Kidney epithelial cell (primary cell): ENCODE data around the gene NPLOC4. TPM values are rescaled to one million over a fixed set of nuclear protein-coding genes. Genes with fewer than 3 reads are reported as not detected.

Source experiments
- DNase-seq: peaks from one replicate; pipeline ENCODE4 v3.0.0-alpha.2; 2010; ENCODE audit warnings: low read depth
- H3K27me3 ChIP-seq: 2 replicates; pipeline ENCODE4 v1.6.0; 2011; ENCODE audit warnings: low read length; ENCODE audit not compliant: control insufficient read depth, insufficient read depth
- H3K36me3 ChIP-seq: 2 replicates; pipeline ENCODE4 v1.5.1; 2011; ENCODE audit warnings: low read length; ENCODE audit not compliant: control insufficient read depth, insufficient read depth
- H3K4me3 ChIP-seq: 2 replicates; pipeline ENCODE4 v1.5.1; 2011; ENCODE audit warnings: low read depth, mild to moderate bottlenecking, control low read depth, low read length
- total RNA-seq: library from RNA; depleted of rRNA; stranded (reverse); fragments of >200 nt; gene quantifications from 2 replicates; pipeline ENCODE4 v1.2.3, GENCODE V29; 2015
- TF ChIP-seq, protein P1 (sequence below): IDR thresholded peaks from 2 replicates; pipeline ENCODE4 v1.5.1; 2011; ENCODE audit warnings: mild to moderate bottlenecking, moderate library complexity, low read length, control low read depth, inconsistent platforms; ENCODE audit not compliant: insufficient read depth, poor library complexity, severe bottlenecking

Gene NPLOC4
- total RNA-seq, 1 donor from 2014 or later = 61.4 TPM

DNA sequence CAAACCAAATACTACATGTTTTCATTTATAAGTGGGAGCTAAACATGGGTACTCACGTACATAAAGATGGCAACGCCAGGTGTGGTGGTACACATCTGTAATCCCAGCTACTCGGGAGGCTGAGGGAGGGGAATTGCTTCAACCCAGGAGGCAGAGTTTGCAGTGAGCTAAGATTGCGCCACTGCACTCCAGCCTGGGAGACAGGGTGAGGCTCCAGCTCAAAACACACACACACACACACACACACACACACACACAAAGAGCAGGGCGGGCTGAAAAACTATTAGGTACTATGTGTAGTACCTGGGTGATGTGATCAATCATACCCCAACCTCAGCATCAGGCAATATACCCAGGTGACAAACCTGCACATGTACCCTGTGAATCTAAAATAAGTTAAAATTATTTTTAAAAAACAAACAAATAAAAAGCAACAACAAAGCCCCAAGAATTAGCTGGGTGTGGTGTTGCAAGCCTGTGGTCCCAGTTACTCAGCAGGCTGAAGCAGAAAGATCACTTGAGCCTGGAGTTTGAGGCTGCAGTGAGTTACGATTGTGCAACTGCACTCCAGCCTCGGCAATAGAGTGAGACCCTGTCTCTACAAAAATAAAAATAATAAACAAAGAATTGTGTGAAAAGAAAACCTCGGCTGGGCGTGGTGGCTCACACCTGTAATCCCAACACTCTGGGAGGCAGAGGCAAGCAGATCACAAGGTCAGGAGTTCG lies 72.9 kb downstream of the NPLOC4 start:
- TF ChIP-seq, protein P1, sequence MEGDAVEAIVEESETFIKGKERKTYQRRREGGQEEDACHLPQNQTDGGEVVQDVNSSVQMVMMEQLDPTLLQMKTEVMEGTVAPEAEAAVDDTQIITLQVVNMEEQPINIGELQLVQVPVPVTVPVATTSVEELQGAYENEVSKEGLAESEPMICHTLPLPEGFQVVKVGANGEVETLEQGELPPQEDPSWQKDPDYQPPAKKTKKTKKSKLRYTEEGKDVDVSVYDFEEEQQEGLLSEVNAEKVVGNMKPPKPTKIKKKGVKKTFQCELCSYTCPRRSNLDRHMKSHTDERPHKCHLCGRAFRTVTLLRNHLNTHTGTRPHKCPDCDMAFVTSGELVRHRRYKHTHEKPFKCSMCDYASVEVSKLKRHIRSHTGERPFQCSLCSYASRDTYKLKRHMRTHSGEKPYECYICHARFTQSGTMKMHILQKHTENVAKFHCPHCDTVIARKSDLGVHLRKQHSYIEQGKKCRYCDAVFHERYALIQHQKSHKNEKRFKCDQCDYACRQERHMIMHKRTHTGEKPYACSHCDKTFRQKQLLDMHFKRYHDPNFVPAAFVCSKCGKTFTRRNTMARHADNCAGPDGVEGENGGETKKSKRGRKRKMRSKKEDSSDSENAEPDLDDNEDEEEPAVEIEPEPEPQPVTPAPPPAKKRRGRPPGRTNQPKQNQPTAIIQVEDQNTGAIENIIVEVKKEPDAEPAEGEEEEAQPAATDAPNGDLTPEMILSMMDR = no peak
- no peak for DNase-seq
- Histone ChIP-seq H3K4me3 (no peak overlapping the region), H3K36me3 (peaks cover 2% of the 10 kb centered on the region), H3K27me3 (no peaks in the 10 kb centered on the region)

DNA sequence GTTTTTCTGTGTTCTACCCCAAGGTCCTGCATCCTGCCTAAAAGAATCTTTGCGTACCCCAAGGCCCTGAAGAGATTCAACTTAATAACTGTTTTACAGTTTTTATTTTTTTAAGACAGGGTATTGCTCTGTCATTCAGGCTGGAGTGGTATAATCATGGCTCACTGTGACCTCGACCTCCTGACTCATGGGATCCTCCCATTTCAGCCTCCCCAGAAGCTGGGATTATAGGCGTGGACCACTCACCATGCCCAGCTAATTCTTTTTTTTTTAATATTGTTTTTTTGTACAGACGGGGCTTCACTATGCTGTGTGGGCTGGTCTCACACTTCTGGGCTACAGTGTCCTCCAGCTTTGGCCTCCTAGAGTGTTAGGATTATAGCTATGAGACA lies 75.4 kb downstream of the NPLOC4 start:
- no peak overlapping the region for H3K4me3 ChIP-seq
- no peak for DNase-seq
- TF ChIP-seq, protein P1 = no peak
- H3K27me3 ChIP-seq = no peaks in the 10 kb centered on the region
- peaks cover 5% of the 10 kb centered on the region for H3K36me3 ChIP-seq

DNA sequence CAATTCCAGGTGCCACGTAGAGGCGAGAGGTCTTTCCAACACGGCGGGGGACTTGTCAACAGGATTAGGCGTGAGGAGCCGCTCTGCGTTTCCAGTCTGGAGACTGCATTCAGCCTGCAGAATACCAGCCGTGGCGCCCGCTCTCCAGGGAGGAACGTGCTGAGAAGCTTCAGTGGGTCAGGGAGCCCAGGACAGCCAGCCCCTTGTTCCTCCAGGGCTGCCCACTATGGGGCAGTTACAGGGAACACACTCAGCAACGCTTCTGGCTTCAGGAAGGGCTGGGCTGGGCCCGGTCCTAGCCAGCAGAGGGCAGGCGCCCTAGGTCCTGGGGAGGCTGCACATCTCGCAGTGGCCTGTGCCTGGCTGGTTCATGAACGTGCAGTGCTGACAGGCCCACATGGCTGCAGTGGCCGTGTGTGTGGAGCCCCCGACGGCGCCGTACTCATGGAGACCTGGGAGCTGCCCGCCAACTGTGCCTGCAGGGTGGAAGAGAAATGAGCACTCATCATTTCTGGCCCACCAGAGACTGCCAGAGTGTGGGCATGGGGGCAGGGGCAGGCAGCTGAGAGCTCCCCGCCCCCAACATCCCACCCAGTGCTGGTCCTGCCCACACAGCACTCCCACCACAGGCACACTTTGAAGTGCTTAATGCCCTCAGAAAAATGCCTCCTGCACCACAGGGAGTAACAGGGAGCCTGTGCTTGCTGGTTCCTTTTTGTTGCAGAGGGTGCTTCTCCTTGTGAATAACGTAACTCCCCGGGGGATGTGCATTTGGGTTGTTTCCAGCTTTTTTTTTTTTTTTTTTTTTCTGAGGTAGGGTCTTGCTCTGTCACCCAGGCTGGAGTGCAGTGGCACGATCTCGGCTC lies 77.7 kb downstream of the NPLOC4 start:
- TF ChIP-seq, protein P1 = peak; percentile 22
- Histone ChIP-seq H3K27me3 (no peaks in the 10 kb centered on the region), H3K4me3 (no peak overlapping the region), H3K36me3 (peaks cover 3% of the 10 kb centered on the region)
- no peak for DNase-seq

DNA sequence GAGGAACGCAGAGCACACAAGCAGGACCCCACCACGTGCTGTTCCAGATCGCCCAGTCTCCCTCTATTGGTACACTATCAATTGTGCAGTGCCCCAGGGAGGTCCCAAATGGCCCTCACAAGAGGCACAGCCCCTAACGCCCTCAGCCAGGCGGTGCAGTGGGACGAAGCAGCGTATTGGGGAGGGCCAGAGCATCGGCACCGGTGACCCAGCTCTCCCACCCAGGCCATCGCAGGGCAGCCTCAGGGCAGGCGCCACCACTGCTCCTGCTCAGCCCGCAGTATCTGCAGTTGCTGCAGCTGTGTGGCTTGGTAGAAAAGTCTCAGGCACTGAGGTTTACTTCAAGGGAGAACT lies 78.8 kb downstream of the NPLOC4 start:
- Histone ChIP-seq H3K4me3 (no peak overlapping the region), H3K27me3 (no peaks in the 10 kb centered on the region), H3K36me3 (peaks cover 3% of the 10 kb centered on the region)
- TF ChIP-seq, protein P1 = no peak
- no peak for DNase-seq

DNA sequence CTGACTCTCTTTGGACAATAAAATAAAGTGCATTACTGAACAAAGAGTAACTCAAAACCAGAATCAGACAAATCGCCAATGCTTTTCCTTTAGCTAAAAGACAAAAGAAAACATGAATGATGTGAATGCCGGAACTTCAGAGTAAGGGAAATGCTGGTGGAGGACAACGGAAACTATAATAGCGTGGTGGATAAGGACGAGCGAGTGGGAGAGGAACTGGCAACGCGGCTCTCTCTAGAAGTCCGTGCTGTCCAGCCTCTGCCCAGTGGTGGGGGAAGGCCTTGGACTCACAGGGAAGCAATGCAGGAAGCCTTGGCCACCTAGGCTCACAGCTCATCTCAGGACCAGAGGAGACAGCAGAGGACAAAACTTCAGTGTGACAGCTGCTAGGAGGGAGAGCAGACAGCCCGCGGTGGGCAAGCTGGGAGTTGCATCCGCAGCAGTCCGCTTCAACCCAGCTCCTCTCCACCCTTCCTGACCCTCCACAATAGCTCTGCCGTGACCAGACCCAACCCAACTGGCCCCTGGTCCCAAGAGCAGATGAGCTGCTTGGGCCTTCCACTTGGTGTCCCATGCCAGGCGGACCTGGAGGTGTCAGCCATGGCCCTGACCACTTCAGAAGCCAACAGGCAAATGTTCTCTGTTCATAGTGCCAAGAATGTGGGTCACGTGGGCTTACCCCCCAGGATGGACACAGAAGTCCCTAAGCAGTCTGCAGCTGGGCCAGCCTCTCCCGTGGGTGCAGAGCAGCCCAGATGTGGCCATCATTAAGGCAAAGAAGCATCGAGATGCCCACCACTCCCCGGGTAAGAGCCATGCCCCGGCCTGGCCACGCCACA lies 79.4 kb downstream of the NPLOC4 start:
- H3K36me3 ChIP-seq = peaks cover 3% of the 10 kb centered on the region
- TF ChIP-seq, protein P1 = no peak
- DNase-seq = no peak
- no peak overlapping the region for H3K4me3 ChIP-seq
- no peaks in the 10 kb centered on the region for H3K27me3 ChIP-seq
